Right atrium auricular region (tissue), 2 donors: ENCODE data around the gene RHEB. TPM values are rescaled to one million over a fixed set of nuclear protein-coding genes. Genes with fewer than 3 reads are reported as not detected.

Experiments
- DNase-seq: peaks from one replicate; pipeline ENCODE4 v3.0.0-alpha.2; 2019; ENCODE audit warnings: low spot score
- H3K27ac ChIP-seq, 2 donors: fragments of 200-600 bp; sonication (generic); 1 replicate in 1 of 2; 2 replicates in 1 of 2; pipeline ENCODE4 v1.5.1; 2016 to 2019
- H3K27me3 ChIP-seq, 2 donors: fragments of 200-600 bp; sonication (generic); one replicate each; pipeline versions ENCODE4 v1.5.1 to v1.6.0; 2017 to 2019
- H3K36me3 ChIP-seq: fragments of 200-600 bp; sonication (generic); one replicate; pipeline ENCODE4 v1.5.1; 2016
- H3K4me1 ChIP-seq, 2 donors: fragments of 200-600 bp; sonication (generic); one replicate each; pipeline versions ENCODE4 v1.5.1 to v1.6.0; 2017 to 2019
- H3K4me3 ChIP-seq, 2 donors: fragments of 200-600 bp; sonication (generic); 1 replicate in 1 of 2; 2 replicates in 1 of 2; pipeline ENCODE4 v1.5.1; 2017 to 2019; ENCODE audit warnings: mild to moderate bottlenecking in 1 of 2, moderate library complexity in 1 of 2
- H3K9me3 ChIP-seq, 2 donors: fragments of 200-600 bp; sonication (generic); one replicate each; pipeline ENCODE4 v1.5.1; 2019
- CTCF ChIP-seq, 2 donors: fragments of 200-600 bp; sonication (generic); IDR thresholded peaks; one replicate each; pipeline ENCODE4 v1.5.1; 2019; ENCODE audit warnings: antibody characterized with exemption in 2 of 2
- total RNA-seq, 2 donors: library from RNA; depleted of rRNA; stranded (reverse); fragments of >200 nt; gene quantifications; one replicate each; pipeline ENCODE4 v1.1.0, GENCODE V29; 2016

RHEB gene
- total RNA-seq, 2 donors from 2014 or later, result 77.9 to 128 TPM

- H3K4me3 ChIP-seq, result no peak overlapping the region
- no peak overlapping the region for H3K27ac ChIP-seq
- H3K4me1 ChIP-seq, result peaks cover 0 to 56% of the 10 kb centered on the region in 2 donors
- H3K9me3 ChIP-seq, result no peaks in the 10 kb centered on the region
- TF ChIP-seq CTCF (IDR thresholded peaks at IDR 0.05), result no peak
- peaks cover 29% of the 10 kb centered on the region for H3K36me3 ChIP-seq
- no peaks in the 10 kb centered on the region for H3K27me3 ChIP-seq
- DNase-seq, result no peak
Measured at GRCh38 chr7:151493083-151493482, 26.6 kb downstream of the RHEB start.

GRCh38 chr7:151491859-151492258 is 27.8 kb downstream of the RHEB start:
- no peak for TF ChIP-seq CTCF (IDR thresholded peaks at IDR 0.05)
- peaks cover 0 to 48% of the 10 kb centered on the region in 2 donors for H3K4me1 ChIP-seq

GRCh38 chr7:151490456-151491105 is 29.1 kb downstream of the RHEB start:
- TF ChIP-seq CTCF (IDR thresholded peaks at IDR 0.05), result no peak
- DNase-seq, result no peak
- Histone ChIP-seq H3K4me3 (no peak overlapping the region), H3K27me3 (no peaks in the 10 kb centered on the region), H3K9me3 (no peaks in the 10 kb centered on the region), H3K4me1 (peaks cover 0 to 42% of the 10 kb centered on the region in 2 donors), H3K36me3 (peaks cover 54% of the 10 kb centered on the region), H3K27ac (no peak overlapping the region)

More at GRCh38 chr7:151491859-151492258, 27.8 kb downstream of the RHEB start:
- DNase-seq, result no peak
- no peaks in the 10 kb centered on the region for H3K27me3 ChIP-seq
- no peak overlapping the region for H3K27ac ChIP-seq
- peaks cover 41% of the 10 kb centered on the region for H3K36me3 ChIP-seq
- H3K4me3 ChIP-seq, result no peak overlapping the region
- no peaks in the 10 kb centered on the region for H3K9me3 ChIP-seq

- Histone ChIP-seq H3K4me3 (no peak overlapping the region), H3K27ac (no peak overlapping the region), H3K9me3 (no peaks in the 10 kb centered on the region), H3K36me3 (peaks cover 62% of the 10 kb centered on the region), H3K4me1 (peaks cover 0 to 45% of the 10 kb centered on the region in 2 donors), H3K27me3 (no peaks in the 10 kb centered on the region)
- TF ChIP-seq CTCF (IDR thresholded peaks at IDR 0.05), result no peak
- no peak for DNase-seq
Measured at GRCh38 chr7:151489498-151489897, 30.2 kb downstream of the RHEB start.

- Histone ChIP-seq H3K27ac (no peak overlapping the region), H3K4me3 (no peak overlapping the region), H3K9me3 (no peaks in the 10 kb centered on the region), H3K27me3 (no peaks in the 10 kb centered on the region), H3K4me1 (peaks cover 0 to 38% of the 10 kb centered on the region in 2 donors), H3K36me3 (peaks cover 76% of the 10 kb centered on the region)
- no peak for DNase-seq
- no peak for TF ChIP-seq CTCF (IDR thresholded peaks at IDR 0.05)
Measured at GRCh38 chr7:151488096-151488495, 31.6 kb downstream of the RHEB start.

GRCh38 chr7:151487228-151487627 is 32.5 kb downstream of the RHEB start:
- no peaks in the 10 kb centered on the region for H3K27me3 ChIP-seq
- TF ChIP-seq CTCF (IDR thresholded peaks at IDR 0.05), result no peak
- DNase-seq, result no peak
- no peak overlapping the region for H3K27ac ChIP-seq
- H3K4me3 ChIP-seq, result no peak overlapping the region
- H3K36me3 ChIP-seq, result peaks cover 84% of the 10 kb centered on the region
- no peaks in the 10 kb centered on the region for H3K9me3 ChIP-seq
- peaks cover 0 to 40% of the 10 kb centered on the region in 2 donors for H3K4me1 ChIP-seq
